Activated naive CD4-positive, alpha-beta T cell (primary cell): ENCODE data around the gene SPPL2B.
"Not testable (repeated sequence)": the region's sequence is repeated elsewhere in the genome, so short reads cannot be mapped to it uniquely, and the experiment has no call there.

ENCODE experiments used
- DNase-seq, 4 experiments: peaks; one replicate each; lab custom pipeline; 2025; lab: John Stamatoyannopoulos, UW

The SPPL2B gene

GRCh38 chr19:2382530-2383222, 54.2 kb downstream of the SPPL2B start:
- no peak for DNase-seq

- no peak for DNase-seq
Observed at GRCh38 chr19:2385053-2385721, 56.7 kb downstream of the SPPL2B start.

- no peak for DNase-seq
Observed at GRCh38 chr19:2387367-2388288, 59.1 kb downstream of the SPPL2B start.

GRCh38 chr19:2389594-2389993, 61.1 kb downstream of the SPPL2B start:
- no peak for DNase-seq

GRCh38 chr19:2391118-2391725, 62.7 kb downstream of the SPPL2B start:
- DNase-seq = no peak

GRCh38 chr19:2392366-2392765, 63.9 kb downstream of the SPPL2B start:
- no peak for DNase-seq

GRCh38 chr19:2392899-2393298, 64.4 kb downstream of the SPPL2B start:
- not testable (repeated sequence) for DNase-seq

GRCh38 chr19:2394054-2394441, 65.6 kb downstream of the SPPL2B start:
- DNase-seq = no peak

GRCh38 chr19:2394442-2395292, 66.2 kb downstream of the SPPL2B start:
- no peak for DNase-seq

GRCh38 chr19:2395293-2395829, 66.9 kb downstream of the SPPL2B start:
- not testable (repeated sequence) for DNase-seq

GRCh38 chr19:2397173-2397572, 68.7 kb downstream of the SPPL2B start:
- DNase-seq = not testable (repeated sequence)

- no peak for DNase-seq
Observed at GRCh38 chr19:2398735-2399305, 70.3 kb downstream of the SPPL2B start.

GRCh38 chr19:2399582-2399981, 71.1 kb downstream of the SPPL2B start:
- no peak for DNase-seq
